KOPT-K1 (cell line): ENCODE results near the gene NUDT14.

ENCODE experiments used
- H3K27ac ChIP-seq: fragments of 200-600 bp; sonication (generic); 2 replicates; pipeline ENCODE4 v1.5.1; 2016; ENCODE audit warnings: antibody characterized with exemption, mild to moderate bottlenecking, low read depth, low read length; ENCODE audit not compliant: poor library complexity, severe bottlenecking
- H3K36me3 ChIP-seq: fragments of 200-600 bp; sonication (generic); 2 replicates; pipeline ENCODE4 v1.5.1; 2017; ENCODE audit warnings: antibody characterized with exemption, mild to moderate bottlenecking, low read length, moderate library complexity; ENCODE audit not compliant: insufficient read depth
- H3K9me3 ChIP-seq: fragments of 200-600 bp; sonication (generic); 2 replicates; pipeline ENCODE4 v1.5.1; 2017; ENCODE audit warnings: antibody characterized with exemption, low read length, mild to moderate bottlenecking; ENCODE audit not compliant: insufficient read depth, poor library complexity, severe bottlenecking

The NUDT14 gene

GRCh38 chr14:105180592-105181548, at the start of gene NUDT14:
Gene NUDT14 (minus strand): TSS chr14:105181312. CDS start chr14:105181209, 103 bp downstream.
- H3K36me3 ChIP-seq, result no peaks in the 10 kb centered on the region
- no peak within 1 kb of the TSS for H3K27ac ChIP-seq
- H3K9me3 ChIP-seq, result no peaks in the 10 kb centered on the region

- no peak overlapping the region for H3K27ac ChIP-seq
- H3K9me3 ChIP-seq, result no peaks in the 10 kb centered on the region
- H3K36me3 ChIP-seq, result peaks cover 16% of the 10 kb centered on the region; the same call in 1 of the 2 replicates
Observed at GRCh38 chr14:105229099-105229655, 48.1 kb upstream of the NUDT14 start.

- Histone ChIP-seq H3K27ac (no peak overlapping the region), H3K36me3 (peaks cover 22% of the 10 kb centered on the region; the same call in 1 of the 2 replicates), H3K9me3 (no peaks in the 10 kb centered on the region)
Observed at GRCh38 chr14:105228562-105228961, 47.5 kb upstream of the NUDT14 start.

- no peaks in the 10 kb centered on the region for H3K9me3 ChIP-seq
Observed at GRCh38 chr14:105227346-105227745, 46.2 kb upstream of the NUDT14 start.

GRCh38 chr14:105226198-105226597, 45.1 kb upstream of the NUDT14 start:
- no peak overlapping the region for H3K27ac ChIP-seq
- H3K9me3 ChIP-seq, result no peaks in the 10 kb centered on the region
- peaks cover 35% of the 10 kb centered on the region; the same call in 1 of the 2 replicates for H3K36me3 ChIP-seq

More at GRCh38 chr14:105227346-105227745, 46.2 kb upstream of the NUDT14 start:
- Histone ChIP-seq H3K36me3 (peaks cover 28% of the 10 kb centered on the region; the same call in 1 of the 2 replicates), H3K27ac (no peak overlapping the region)

GRCh38 chr14:105224845-105225570, 43.9 kb upstream of the NUDT14 start:
- Histone ChIP-seq H3K9me3 (no peaks in the 10 kb centered on the region), H3K27ac (no peak overlapping the region), H3K36me3 (peaks cover 43% of the 10 kb centered on the region; the same call in 1 of the 2 replicates)

- H3K9me3 ChIP-seq, result no peaks in the 10 kb centered on the region
- H3K27ac ChIP-seq, result no peak overlapping the region
- peaks cover 49% of the 10 kb centered on the region; the same call in 1 of the 2 replicates for H3K36me3 ChIP-seq
Observed at GRCh38 chr14:105223770-105224544, 42.8 kb upstream of the NUDT14 start.

GRCh38 chr14:105223260-105223659, 42.1 kb upstream of the NUDT14 start:
- peaks cover 55% of the 10 kb centered on the region; the same call in 1 of the 2 replicates for H3K36me3 ChIP-seq
- no peak overlapping the region for H3K27ac ChIP-seq
- no peaks in the 10 kb centered on the region for H3K9me3 ChIP-seq

GRCh38 chr14:105221598-105222178, 40.6 kb upstream of the NUDT14 start:
- Histone ChIP-seq H3K36me3 (peaks cover 53% of the 10 kb centered on the region; the same call in 1 of the 2 replicates), H3K27ac (no peak overlapping the region), H3K9me3 (no peaks in the 10 kb centered on the region)

- peaks cover 46% of the 10 kb centered on the region; the same call in 1 of the 2 replicates for H3K36me3 ChIP-seq
- H3K9me3 ChIP-seq, result no peaks in the 10 kb centered on the region
- no peak overlapping the region for H3K27ac ChIP-seq
Observed at GRCh38 chr14:105220699-105221597, 39.8 kb upstream of the NUDT14 start.

- no peak overlapping the region for H3K27ac ChIP-seq
- peaks cover 45% of the 10 kb centered on the region; the same call in 1 of the 2 replicates for H3K36me3 ChIP-seq
- no peaks in the 10 kb centered on the region for H3K9me3 ChIP-seq
Observed at GRCh38 chr14:105219753-105220152, 38.6 kb upstream of the NUDT14 start.

GRCh38 chr14:105219043-105219612, 38.0 kb upstream of the NUDT14 start:
- peaks cover 51% of the 10 kb centered on the region; the same call in 1 of the 2 replicates for H3K36me3 ChIP-seq
- no peaks in the 10 kb centered on the region for H3K9me3 ChIP-seq
- H3K27ac ChIP-seq, result no peak overlapping the region

- Histone ChIP-seq H3K27ac (no peak overlapping the region), H3K9me3 (no peaks in the 10 kb centered on the region), H3K36me3 (peaks cover 45% of the 10 kb centered on the region; the same call in 1 of the 2 replicates)
Observed at GRCh38 chr14:105218611-105219010, 37.5 kb upstream of the NUDT14 start.
